Spleen (tissue), 7 donors: ENCODE measurements around the gene DRGX.

ENCODE experiments used
- CTCF ChIP-seq, 11 experiments: fragments of 200-600 bp in 7 of 11; fragments of 450-650 bp in 4 of 11; sonication (generic) in 4 of 11; IDR thresholded peaks in 8 of 11; conservative IDR thresholded peaks in 3 of 11; 1 replicate in 7 of 11; 2 replicates in 4 of 11; pipeline versions ENCODE4 v1.4.0 to v1.8.0; 2016 to 2021; ENCODE audit warnings: antibody characterized with exemption in 11 of 11, inconsistent platforms in 4 of 11, mild to moderate bottlenecking in 1 of 11
- POLR2A ChIP-seq, 3 donors: fragments of 450-650 bp; IDR thresholded peaks; one replicate each; pipeline ENCODE4 v1.5.1; 2017; ENCODE audit warnings: antibody characterized with exemption in 3 of 3, mild to moderate bottlenecking in 1 of 3
- donor health status: DM: no; HTN: no; CAD: no; lungs with moderate emphysema.
- donor health status: DM: no; HTN: no; CAD: no.
- donor health status: DM: no; HTN: no; CAD: no.

GRCh38 chr10:49350846-49351532, 44.9 kb downstream of the DRGX start:
- TF ChIP-seq CTCF (IDR thresholded peaks at IDR 0.05 in 8 of 11, conservative IDR thresholded peaks at IDR 0.05 in 3 of 11) (no peak), POLR2A (IDR thresholded peaks at IDR 0.05) (no peak)
